ENCODE results near the gene TSPO2. TPM values are rescaled to one million over a fixed set of nuclear protein-coding genes. Genes with fewer than 3 reads are reported as not detected.

The TSPO2 gene
- total RNA-seq, 1 donor from 2014 or later: not detected

GRCh38 chr6:41021832-41022231 is 20.4 kb upstream of the TSPO2 start:
- Mint-ChIP-seq H3K4me3 (no peak overlapping the region), H3K27me3 (ENCODE audit: insufficient read depth, low read depth) (peaks cover 2% of the 10 kb centered on the region), H3K9me3 (no peaks in the 10 kb centered on the region), H3K27ac (no peak overlapping the region), H3K4me1 (peaks cover 10% of the 10 kb centered on the region), H3K36me3 (peaks cover 12% of the 10 kb centered on the region)
- Histone ChIP-seq H3K4me1 (peaks cover 10% of the 10 kb centered on the region), H3K9me3 (ENCODE audit: low read depth) (no peaks in the 10 kb centered on the region), H3F3A (ENCODE audit: low read depth) (no peaks in the 10 kb centered on the region), H3K79me2 (ENCODE audit: low read depth) (no peaks in the 10 kb centered on the region), H3K36me3 (no peaks in the 10 kb centered on the region), H2AFZ (replicated peaks) (no peak overlapping the region), H3K4me2 (no peak overlapping the region), H3K27ac (no peak overlapping the region), H3K9ac (no peak overlapping the region), H3K27me3 (no peaks in the 10 kb centered on the region), H3K4me3 (no peak overlapping the region), H4K20me1 (ENCODE audit: low read depth) (no peaks in the 10 kb centered on the region)
- no peak for TF ChIP-seq EZH2phosphoT487 (IDR thresholded peaks at IDR 0.05)
- TF ChIP-seq, protein P1, sequence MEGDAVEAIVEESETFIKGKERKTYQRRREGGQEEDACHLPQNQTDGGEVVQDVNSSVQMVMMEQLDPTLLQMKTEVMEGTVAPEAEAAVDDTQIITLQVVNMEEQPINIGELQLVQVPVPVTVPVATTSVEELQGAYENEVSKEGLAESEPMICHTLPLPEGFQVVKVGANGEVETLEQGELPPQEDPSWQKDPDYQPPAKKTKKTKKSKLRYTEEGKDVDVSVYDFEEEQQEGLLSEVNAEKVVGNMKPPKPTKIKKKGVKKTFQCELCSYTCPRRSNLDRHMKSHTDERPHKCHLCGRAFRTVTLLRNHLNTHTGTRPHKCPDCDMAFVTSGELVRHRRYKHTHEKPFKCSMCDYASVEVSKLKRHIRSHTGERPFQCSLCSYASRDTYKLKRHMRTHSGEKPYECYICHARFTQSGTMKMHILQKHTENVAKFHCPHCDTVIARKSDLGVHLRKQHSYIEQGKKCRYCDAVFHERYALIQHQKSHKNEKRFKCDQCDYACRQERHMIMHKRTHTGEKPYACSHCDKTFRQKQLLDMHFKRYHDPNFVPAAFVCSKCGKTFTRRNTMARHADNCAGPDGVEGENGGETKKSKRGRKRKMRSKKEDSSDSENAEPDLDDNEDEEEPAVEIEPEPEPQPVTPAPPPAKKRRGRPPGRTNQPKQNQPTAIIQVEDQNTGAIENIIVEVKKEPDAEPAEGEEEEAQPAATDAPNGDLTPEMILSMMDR (IDR thresholded peaks at IDR 0.05): peak; percentile 36
- TF ChIP-seq EZH2 (IDR thresholded peaks at IDR 0.05): no peak
- peak; percentile 24 for DNase-seq (ENCODE audit: low spot score)

- Mint-ChIP-seq H3K27me3 (ENCODE audit: insufficient read depth, low read depth) (peaks cover 2% of the 10 kb centered on the region), H3K4me1 (peaks cover 15% of the 10 kb centered on the region), H3K36me3 (peaks cover 12% of the 10 kb centered on the region), H3K4me3 (no peak overlapping the region), H3K9me3 (no peaks in the 10 kb centered on the region), H3K27ac (no peak overlapping the region)
- no peak overlapping the region for H2AFZ ChIP-seq (replicated peaks)
- TF ChIP-seq EZH2 (IDR thresholded peaks at IDR 0.05): no peak
- TF ChIP-seq, protein P1 (IDR thresholded peaks at IDR 0.05): no peak
- no peak for TF ChIP-seq EZH2phosphoT487 (IDR thresholded peaks at IDR 0.05)
- H4K20me1 ChIP-seq (ENCODE audit: low read depth): no peaks in the 10 kb centered on the region
- no peak for DNase-seq (ENCODE audit: low spot score)
- H3K27me3 ChIP-seq: no peaks in the 10 kb centered on the region
- H3K36me3 ChIP-seq: no peaks in the 10 kb centered on the region
- no peak overlapping the region for H3K9ac ChIP-seq
- H3K79me2 ChIP-seq (ENCODE audit: low read depth): no peaks in the 10 kb centered on the region
- H3K4me3 ChIP-seq: no peak overlapping the region
- H3K9me3 ChIP-seq (ENCODE audit: low read depth): no peaks in the 10 kb centered on the region
- no peak overlapping the region for H3K4me2 ChIP-seq
- peaks cover 14% of the 10 kb centered on the region for H3K4me1 ChIP-seq
- H3K27ac ChIP-seq: no peak overlapping the region
- peaks cover 4% of the 10 kb centered on the region for H3F3A ChIP-seq (ENCODE audit: low read depth)
These were observed 20.0 kb upstream of the TSPO2 start for GRCh38 chr6:41022294-41022693.

GRCh38 chr6:41023114-41023513 is 19.2 kb upstream of the TSPO2 start:
- DNase-seq (ENCODE audit: low spot score): no peak

More at GRCh38 chr6:41023114-41023513, 19.2 kb upstream of the TSPO2 start:
- Histone ChIP-seq H3F3A (ENCODE audit: low read depth) (peaks cover 7% of the 10 kb centered on the region), H3K9me3 (ENCODE audit: low read depth) (no peaks in the 10 kb centered on the region), H3K79me2 (ENCODE audit: low read depth) (no peaks in the 10 kb centered on the region), H3K4me1 (peaks cover 17% of the 10 kb centered on the region), H2AFZ (replicated peaks) (no peak overlapping the region), H3K27me3 (no peaks in the 10 kb centered on the region), H3K36me3 (no peaks in the 10 kb centered on the region), H3K4me3 (no peak overlapping the region), H4K20me1 (ENCODE audit: low read depth) (no peaks in the 10 kb centered on the region), H3K27ac (no peak overlapping the region), H3K4me2 (no peak overlapping the region), H3K9ac (no peak overlapping the region)
- no peaks in the 10 kb centered on the region for H3K9me3 Mint-ChIP-seq
- no peaks in the 10 kb centered on the region for H3K27me3 Mint-ChIP-seq (ENCODE audit: insufficient read depth, low read depth)
- TF ChIP-seq EZH2 (IDR thresholded peaks at IDR 0.05) (no peak), EZH2phosphoT487 (IDR thresholded peaks at IDR 0.05) (no peak)
- TF ChIP-seq, protein P1 (IDR thresholded peaks at IDR 0.05): no peak
- H3K27ac Mint-ChIP-seq: peak overlapping the region; percentile 34
- H3K4me1 Mint-ChIP-seq: peaks cover 21% of the 10 kb centered on the region
- H3K4me3 Mint-ChIP-seq: no peak overlapping the region
- peaks cover 12% of the 10 kb centered on the region for H3K36me3 Mint-ChIP-seq

Data from neural progenitor cell (in vitro differentiated cells).